ENCODE measurements around the gene PCBD2.

DNA sequence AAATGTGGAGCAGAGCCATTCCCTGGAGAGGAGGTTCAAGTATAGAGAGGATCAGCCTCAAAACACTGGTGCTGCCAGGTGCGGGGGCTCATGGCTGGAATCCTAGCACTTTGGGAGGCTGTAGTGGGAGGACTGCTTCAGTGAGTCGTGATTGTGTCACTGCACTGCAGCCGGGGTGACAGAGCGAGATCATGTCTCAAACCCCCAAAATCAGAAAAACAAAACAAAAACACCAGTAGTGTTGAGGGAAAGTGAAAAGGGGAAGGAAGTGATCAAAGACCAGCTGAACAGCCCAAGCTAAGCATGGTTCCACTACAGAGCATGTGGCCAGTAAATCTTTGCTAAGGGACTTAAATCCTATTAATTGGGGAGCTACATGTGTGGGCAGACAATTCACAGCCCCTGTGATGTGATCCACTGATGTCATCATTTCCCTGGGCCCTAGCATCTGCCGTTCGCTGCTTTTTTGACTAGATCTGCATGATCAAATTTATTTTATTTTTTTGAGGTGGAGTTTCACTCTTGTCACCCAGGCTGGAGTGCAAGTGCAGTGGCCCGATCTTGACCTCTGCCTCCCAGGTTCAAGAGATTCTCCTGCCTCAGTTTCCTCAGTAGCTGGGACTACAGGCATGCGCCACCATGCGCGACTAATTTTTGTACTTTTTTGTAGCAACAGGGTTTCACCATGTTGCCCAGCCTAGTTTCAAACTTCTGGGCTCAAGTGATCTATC is 2.7 kb upstream of the PCBD2 start:
- TF ChIP-seq POLR2A (IDR thresholded peaks at IDR 0.05) (no peak), EP300 (IDR thresholded peaks at IDR 0.05) (no peak)
- TF ChIP-seq, protein P1, sequence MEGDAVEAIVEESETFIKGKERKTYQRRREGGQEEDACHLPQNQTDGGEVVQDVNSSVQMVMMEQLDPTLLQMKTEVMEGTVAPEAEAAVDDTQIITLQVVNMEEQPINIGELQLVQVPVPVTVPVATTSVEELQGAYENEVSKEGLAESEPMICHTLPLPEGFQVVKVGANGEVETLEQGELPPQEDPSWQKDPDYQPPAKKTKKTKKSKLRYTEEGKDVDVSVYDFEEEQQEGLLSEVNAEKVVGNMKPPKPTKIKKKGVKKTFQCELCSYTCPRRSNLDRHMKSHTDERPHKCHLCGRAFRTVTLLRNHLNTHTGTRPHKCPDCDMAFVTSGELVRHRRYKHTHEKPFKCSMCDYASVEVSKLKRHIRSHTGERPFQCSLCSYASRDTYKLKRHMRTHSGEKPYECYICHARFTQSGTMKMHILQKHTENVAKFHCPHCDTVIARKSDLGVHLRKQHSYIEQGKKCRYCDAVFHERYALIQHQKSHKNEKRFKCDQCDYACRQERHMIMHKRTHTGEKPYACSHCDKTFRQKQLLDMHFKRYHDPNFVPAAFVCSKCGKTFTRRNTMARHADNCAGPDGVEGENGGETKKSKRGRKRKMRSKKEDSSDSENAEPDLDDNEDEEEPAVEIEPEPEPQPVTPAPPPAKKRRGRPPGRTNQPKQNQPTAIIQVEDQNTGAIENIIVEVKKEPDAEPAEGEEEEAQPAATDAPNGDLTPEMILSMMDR (IDR thresholded peaks at IDR 0.05) = no peak

All from ovary (tissue), 3 donors.